HG02884 (cell line): Measurements from ENCODE around the gene NUBP2.

Source experiments
- ATAC-seq: cut with Tn5 transposase; IDR thresholded peaks from one replicate; pipeline ENCODE4 v1.9.1; 2021; ENCODE audit warnings: mild to moderate bottlenecking, moderate library complexity; ENCODE audit not compliant: unreplicated experiment

Gene NUBP2

DNA sequence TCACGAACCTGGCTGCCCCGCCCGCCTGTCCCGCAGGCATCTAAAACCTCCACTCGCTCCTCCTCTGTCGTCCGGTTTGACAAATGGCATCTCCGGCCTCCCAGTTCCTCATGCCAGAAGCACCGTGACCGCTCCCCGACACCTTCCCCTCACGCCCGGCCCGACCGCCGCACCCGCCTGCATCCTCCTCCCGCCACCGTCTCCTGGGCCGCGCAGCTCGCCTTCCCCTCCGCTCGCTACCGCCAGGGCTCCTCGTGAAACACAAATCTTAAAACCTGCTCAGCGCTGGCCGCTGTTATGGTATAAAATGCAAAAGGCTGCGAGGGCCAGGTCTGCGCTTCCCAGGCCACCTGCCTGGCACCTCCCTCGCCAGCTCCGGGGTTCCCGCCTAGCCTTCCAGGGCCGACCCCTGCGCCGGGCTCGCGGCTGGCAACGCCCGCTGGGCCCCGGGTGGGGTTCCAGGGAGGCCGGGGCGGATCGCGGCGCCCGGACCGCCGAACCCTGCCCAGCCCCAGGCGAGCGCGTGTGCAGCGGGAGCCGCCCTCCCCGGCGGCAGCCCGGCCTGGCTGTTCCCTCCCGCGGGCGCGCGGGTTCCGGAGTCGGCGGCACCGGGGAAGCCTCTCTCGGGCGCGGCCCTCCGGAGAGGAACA is 877 bp upstream of the NUBP2 start:
- ATAC-seq: peak; percentile 3

DNA sequence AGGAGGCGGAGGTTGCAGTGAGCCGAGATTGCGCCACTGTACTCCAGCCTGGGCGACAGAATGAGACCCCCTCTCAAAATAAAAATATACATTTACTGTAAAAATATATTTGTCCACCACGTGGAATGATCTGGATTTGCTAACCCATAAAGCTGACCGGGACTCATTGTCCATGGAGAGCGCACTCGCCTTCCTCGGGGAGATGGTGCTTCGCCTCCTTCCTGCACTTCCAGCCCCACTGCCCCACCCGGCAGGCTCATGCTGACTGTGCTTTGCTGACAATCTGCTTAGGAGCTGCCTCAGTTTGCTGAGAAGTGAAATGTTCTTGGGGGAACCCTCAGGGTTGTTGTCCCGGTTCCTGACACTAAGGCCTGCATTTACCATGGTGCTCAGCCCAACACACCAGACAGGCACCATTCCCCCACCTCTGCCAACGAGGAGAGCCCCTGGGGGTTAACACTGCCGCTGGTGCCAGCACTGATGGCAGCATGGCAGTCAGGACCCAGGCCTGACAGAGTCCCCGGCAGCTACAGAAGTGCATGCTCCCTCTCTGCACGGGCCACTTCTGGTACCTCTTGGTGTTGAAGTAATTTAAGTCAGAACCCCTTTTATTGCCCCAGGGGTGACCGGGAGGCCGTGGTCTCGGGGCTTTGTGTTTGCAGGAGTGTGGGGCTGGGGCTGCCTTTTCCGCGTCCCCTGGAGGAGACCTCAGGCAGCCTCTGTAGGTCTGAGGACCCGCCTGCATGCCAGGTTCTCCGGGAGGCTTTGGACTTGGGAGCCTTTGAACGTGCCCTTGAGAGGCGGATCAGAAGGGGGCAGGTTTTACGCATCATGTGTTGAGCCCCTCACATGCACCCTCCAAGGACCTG is 2.5 kb downstream of the NUBP2 start:
- ATAC-seq: no peak

DNA sequence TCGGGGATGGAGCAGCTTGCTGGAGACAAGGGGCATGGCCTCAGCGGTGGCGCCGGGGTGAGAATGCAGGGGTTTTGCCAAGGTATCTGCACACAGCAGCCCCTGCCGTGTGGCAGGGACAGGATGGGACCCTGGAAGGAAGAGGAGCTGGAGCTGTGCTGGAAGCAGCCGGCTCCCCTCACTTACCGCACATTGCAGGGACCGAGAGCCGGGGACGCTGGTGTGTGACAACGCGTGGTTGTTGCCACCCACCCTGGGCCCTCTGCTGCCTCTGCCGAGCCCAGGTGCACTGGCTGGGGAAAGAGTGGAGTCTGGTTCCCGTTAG is 3.0 kb downstream of the NUBP2 start:
- no peak for ATAC-seq

- ATAC-seq: no peak
Measured at GRCh38 chr16:1786242-1787055, 3.7 kb downstream of the NUBP2 start.

DNA sequence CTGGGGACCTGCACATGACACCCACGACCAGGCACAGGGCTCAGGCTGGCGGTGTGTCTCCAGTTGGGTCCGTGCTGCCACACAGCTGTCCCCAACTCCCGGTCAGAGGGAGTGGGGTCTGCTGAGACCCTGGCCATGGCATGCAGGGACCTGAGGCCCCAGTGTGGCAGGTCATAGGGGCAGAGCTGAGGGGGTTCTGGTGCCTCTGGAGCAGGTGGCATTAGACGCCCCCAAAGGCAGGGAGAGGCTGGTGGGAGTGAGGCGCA is 4.2 kb downstream of the NUBP2 start:
- no peak for ATAC-seq

- no peak for ATAC-seq
Measured at GRCh38 chr16:1787322-1788094, 4.7 kb downstream of the NUBP2 start.

DNA sequence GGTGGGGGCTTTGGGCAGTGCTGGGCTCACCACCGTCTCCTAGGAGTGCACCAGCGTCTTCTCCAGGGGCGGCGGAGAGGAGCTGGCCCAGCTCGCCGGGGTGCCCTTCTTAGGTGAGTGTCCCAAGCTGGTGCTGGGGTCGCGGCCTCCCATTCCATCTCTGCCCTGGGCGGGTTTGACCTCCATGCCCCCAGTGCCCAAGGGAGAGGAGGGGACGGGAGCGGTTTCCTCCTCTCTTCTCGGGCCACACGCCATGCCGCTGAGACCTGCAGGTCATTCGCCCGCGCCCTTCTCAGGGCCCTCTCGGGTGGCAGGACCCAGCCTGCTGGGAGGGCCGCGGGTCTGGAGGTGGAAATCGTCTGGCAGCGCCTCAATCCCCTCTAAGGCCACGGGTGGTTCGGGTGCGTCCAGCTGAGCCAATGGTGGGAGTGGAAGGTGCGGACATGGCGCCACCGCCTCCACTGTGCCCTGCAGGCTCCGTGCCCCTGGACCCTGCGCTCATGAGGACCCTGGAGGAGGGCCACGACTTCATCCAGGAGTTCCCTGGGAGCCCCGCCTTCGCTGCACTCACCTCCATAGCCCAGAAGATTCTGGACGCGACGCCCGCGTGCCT is 5.4 kb downstream of the NUBP2 start:
- no peak for ATAC-seq

DNA sequence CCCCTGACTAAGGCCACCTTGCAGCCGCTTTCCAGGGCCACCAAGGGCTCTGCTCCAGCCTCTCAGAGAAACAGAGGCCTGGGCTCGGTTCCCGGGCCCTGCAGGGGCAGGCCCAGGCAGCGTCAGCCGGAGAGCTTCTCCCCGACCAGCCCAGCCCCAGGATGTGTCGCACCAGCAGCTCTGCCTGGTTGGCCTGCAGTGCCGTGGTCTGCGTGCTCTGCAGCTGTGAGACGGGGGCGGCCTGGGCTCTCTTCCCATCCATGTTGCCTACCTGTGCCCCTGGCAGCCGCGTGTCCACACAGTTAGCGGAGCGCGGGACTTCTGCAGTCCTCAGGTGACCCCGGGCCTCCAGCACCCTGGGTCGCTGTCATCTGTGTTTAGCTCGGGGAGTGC is 5.9 kb downstream of the NUBP2 start:
- ATAC-seq: no peak

DNA sequence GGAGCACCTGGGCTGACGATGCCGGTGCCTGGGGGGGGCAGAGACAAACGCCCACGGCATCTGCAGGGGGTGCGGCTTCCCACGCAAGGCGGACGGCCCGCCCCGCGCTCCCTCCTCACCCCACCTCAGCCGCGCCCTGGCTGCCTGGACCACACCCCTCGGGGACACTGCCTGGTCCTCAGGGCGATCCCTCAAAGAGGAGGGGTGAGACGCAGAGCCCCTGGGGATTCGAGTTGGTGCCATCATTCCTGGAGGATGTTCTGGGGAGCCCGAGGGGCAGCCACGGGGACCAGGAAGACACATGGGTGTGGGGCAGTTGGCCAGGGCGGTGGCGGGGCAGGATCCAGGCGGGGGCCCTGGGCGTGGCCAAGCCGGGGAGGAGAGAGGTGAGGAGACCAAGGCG is 6.9 kb downstream of the NUBP2 start:
- no peak for ATAC-seq

GRCh38 chr16:1790261-1790610 is 7.5 kb downstream of the NUBP2 start:
- ATAC-seq: no peak

DNA sequence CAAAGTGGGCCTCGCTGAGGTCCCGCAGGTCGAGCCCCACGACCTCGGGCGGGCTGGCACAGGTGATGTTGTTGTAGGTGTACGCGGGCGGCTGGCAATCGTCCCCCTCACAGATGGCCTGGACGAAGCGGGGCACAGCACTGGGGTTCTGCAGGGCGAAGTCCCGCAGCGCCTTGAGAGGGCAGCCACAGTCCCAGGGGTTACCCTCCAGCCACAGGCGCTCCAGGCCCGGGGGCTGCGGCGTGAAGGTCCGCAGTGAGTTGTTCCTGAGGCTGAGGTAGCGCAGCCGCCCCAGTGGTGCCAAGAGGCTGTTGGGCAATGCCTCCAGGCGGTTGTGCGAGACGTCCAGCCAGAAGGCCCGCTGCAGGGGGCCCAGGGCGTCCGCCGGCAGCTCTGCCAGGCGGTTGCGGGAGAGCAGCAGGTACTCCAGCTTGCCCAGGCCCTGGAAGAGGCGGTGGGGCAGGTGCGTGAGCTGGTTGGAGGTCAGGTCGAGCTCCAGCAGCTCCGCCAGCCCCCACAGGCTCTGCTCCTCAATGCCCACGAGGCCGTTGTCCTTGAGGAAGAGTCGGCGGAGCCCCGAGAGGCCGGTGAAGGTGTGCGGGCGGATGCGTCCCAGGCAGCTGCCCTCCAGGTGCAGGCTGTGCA is 8.0 kb downstream of the NUBP2 start:
- no peak for ATAC-seq

GRCh38 chr16:1791256-1791942 is 8.6 kb downstream of the NUBP2 start:
- ATAC-seq: no peak

- no peak for ATAC-seq
Measured at GRCh38 chr16:1791943-1792812, 9.4 kb downstream of the NUBP2 start.

GRCh38 chr16:1792836-1793577 is 10.2 kb downstream of the NUBP2 start:
- no peak for ATAC-seq

GRCh38 chr16:1793578-1794220 is 10.9 kb downstream of the NUBP2 start, which contains the start of gene IGFALS:
TSS of gene IGFALS (minus strand) at chr16:1793705. CDS start at chr16:1793652, 53 bp downstream.
- ATAC-seq: no peak

DNA sequence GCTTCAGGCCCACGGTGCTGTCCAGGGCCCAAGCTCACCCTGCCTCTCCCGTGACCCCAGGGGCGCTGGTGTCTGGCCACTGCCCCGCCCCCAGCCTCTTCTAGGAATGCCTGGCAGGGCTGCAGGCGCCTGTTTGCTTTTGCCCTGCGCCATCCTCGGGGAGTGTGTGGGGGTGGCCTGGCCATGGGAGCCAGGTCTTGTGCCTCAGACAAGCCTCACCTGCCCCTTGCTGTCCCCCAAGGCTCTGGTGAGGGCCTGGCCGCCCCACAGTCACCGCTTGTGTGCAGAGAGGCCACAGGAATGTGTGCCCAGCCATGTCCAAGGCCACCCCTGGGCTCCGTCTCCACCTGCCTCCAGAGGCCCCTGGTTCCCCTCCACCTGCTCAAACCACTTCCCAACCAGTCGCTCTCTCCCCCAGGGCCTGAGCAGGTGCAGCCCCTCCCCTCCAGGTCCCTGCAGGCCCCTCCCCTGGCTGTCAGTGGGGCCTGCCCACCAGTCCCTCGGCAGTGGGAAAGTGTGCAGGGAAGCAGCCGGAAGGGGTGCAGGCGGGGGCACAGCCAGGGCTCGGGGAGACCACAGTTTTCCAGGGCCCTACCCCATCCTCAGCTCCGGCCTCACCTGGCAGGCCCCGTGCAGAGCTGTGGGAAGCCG is 11.6 kb downstream of the NUBP2 start:
- no peak for ATAC-seq
